GM21786 (cell line): ENCODE measurements around the gene ABCA3.
A peak's percentile ranks its signal among the peaks of the same experiment; 100 is the strongest.
"Not testable (repeated sequence)": the region's sequence is repeated elsewhere in the genome, so short reads cannot be mapped to it uniquely, and the experiment has no call there.

Experiments used
- ATAC-seq: cut with Tn5 transposase; IDR thresholded peaks from one replicate; pipeline ENCODE4 v1.9.1; 2021; ENCODE audit not compliant: unreplicated experiment

The ABCA3 gene

GRCh38 chr16:2263026-2263425 is 77.5 kb downstream of the ABCA3 start:
- not testable (repeated sequence) for ATAC-seq

DNA sequence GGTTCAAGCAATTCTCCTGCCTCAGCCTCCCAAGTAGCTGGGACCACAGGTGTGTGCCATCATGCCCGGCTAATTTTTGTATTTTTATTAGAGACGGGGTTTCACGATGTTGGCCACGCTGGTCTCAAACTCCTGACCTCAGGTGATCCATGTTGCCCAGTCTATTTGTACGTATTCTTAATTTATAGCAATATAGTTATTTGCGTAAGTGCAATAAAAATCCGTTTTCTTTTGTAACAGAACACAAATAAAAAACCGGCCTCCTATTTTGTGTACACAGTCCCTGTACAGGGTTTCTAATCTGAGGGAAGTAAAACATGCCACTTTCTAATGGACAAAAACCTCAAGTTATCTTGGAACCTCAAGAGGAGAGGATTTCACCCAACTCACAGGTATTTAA is 80.3 kb downstream of the ABCA3 start:
- no peak for ATAC-seq

DNA sequence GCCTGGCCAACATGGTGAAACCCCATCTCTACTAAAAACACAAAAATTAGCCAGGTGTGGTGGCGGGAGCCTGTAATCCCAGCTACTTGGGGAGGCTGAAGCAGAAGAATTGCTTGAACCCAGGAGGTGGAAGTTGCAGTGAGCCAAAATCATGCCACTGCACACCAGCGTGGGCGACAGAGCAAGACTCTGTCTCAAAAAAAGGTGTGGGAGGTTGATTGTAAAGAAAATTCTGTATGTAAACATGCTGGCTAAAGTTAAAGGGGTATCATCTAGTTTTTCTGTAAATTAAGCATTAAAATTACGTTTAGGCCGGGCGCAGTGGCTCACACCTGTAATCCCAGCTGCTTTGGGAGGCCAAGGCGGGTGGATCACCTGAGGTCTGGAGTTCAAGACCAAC is 82.0 kb downstream of the ABCA3 start:
- ATAC-seq: not testable (repeated sequence)

DNA sequence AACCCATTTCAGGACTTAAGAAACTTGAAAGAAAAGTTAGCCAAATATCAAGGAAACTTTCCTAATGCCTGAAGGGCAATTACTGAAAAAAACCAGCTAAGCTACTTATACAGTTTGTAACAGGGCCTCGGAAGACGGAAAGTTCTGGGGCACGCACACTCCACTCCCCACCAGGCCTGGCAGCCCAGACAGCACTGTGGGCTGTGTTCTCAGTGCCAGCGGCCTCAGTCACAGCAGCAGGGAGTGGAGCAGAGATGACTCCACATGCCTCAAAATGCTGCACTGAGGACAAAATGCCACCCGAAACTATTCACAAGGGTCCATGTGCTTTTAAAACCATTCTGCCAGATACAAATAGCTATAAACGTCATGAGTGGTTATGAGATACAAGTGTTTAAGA is 82.8 kb downstream of the ABCA3 start:
- ATAC-seq: no peak

DNA sequence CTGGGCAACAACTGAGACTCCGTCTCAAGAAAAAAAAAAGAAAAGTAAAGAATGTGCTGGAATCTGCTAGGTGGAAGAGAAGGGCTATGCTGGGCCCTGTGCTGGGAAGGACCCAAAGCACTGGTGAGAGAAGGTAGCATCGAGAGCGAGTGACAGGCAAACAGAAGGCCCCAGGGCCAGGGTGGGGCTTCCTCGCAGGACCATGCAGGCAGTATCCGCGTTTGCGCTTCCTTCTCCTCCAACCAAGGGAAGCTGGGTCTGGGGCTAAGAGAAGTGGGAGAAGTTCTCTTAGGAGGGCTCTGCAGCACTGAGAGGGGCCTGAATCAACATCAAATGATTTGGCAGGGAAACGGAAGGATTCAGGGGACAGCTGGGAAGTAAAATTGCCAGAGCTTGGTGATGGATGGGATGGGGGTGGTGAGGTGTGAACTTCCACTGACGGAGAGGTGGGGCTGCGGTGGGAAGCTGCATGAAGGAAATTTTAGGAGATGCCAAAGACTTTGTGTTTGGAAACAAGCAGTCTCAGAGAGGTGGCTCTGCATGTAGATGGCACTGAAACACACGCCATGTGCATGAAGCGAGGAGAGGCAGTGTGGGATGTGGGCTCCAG is 83.9 kb downstream of the ABCA3 start:
- no peak for ATAC-seq

GRCh38 chr16:2253293-2253692 is 87.2 kb downstream of the ABCA3 start:
- ATAC-seq: no peak

DNA sequence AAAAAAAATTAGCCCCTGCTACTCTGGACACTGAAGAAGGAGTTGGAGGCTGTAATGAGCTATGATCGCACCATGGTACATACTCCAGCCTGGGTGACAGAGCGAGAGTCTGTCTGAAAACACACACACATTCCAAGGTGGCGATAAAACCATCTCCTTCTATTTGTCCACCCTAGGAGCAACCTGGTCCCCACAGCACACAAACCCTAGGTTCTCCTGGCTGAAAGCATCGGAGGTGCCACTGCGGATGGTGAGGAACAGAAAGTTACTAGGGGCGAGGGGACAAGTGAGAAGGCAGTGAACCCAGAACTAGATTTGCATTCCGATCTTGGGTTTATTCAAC is 87.8 kb downstream of the ABCA3 start:
- ATAC-seq: no peak

GRCh38 chr16:2251296-2252111 is 89.0 kb downstream of the ABCA3 start, which contains the start of gene ECI1:
Gene ECI1, minus strand, starts transcription at chr16:2251587. Its CDS starts 21 bp downstream, at chr16:2251566.
- ATAC-seq: peak; percentile 93

DNA sequence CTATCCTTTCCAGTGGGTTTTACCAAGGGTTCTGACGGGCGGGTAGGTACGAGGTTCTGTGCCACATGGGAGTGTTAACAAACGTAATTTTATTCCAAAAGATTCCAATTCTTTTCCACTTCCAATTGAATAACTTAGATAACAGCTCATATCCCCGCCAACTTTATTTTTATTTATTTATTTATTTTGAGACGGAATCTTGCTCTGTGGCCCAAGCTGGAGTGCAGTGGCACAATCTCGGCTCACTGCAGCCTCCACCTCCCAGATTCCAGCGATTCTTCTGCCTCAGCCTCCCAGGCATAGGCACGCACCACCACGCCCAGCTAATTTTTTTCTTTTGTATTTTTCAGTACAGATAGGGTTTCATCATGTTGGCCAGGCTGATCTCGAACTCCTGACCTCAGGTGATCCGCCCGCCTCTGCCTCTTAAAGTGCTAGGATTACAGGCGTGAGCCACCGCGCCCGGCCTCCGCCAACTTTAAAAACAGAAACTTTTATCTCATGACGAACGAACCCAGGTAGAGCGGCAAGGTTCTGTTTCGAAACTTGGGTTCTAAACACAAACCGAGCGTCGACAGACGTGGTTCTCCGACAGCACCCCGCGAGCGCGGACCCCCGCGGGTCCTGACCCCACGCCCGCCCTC is 89.8 kb downstream of the ABCA3 start:
- ATAC-seq: no peak

- no peak for ATAC-seq
Measured at GRCh38 chr16:2246301-2246885, 94.1 kb downstream of the ABCA3 start.

DNA sequence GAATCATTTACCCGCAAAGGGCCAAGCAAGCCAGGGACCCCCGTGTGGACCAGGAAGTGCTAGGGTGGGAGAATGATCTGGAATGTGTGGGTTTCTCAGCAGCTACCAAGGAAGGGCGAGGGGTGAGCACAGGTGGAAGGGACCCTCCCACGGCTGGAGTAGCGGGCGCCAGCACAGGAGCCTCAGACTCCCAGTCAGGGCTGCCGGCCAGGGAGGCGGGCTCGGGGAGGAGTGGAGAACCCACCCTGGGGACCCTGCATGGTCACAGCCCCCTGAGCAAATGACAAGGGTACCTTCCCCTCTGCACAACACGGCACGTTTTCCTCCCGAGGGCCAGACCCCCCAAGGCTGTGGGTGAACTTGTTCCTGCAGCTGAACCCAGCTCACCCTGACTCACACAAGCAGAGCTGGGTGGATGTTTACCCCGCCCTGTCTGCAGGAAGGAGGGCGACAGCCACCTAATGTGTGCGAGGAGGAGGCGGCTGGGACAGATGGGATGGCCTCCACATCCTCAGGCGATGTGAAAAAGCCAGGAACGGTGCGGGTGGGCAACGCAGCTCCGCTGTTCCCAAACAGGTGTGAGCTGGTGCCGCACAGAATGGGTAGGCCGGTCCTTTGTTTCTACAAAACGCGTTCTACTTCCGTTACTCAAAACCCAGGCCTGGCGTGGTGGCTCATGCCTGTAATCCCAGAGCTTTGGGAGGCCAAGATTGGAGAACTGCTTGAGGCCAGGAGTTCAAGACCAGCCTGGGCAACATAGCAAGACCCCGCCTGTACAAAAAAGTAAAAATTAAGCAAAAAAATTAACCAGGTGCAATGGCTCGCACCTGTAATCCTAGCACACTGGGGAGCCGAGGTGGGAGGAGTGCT is 95.4 kb downstream of the ABCA3 start:
- ATAC-seq: no peak

GRCh38 chr16:2244301-2244700 is 96.2 kb downstream of the ABCA3 start:
- no peak for ATAC-seq

- no peak for ATAC-seq
Measured at GRCh38 chr16:2243781-2244180, 96.7 kb downstream of the ABCA3 start.

DNA sequence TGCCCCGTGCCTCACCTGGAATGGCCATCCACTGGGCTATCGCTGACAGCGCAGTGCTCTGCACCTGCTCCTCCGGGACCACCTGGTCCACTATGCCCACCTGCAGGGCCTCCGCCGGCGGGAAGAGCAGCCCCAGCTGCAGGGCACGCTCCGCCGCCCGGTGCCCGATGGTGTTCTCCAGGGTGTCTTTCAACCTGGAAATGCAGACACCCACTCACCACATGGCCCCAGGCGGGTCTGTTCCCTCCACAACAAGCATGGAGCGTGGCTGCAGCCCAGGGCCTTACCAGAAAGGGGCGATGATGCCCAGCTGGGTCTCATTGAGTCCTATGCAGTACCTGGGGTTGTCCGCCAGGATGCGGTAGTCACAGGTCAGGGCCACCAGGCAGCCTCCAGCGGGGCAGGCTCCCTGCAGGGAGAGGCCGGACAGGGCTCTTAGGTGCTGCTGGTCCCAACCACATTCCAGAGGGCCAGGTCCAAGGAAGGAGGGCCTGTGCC is 97.4 kb downstream of the ABCA3 start:
- no peak for ATAC-seq

GRCh38 chr16:2242598-2242997 is 97.9 kb downstream of the ABCA3 start:
- ATAC-seq: no peak

DNA sequence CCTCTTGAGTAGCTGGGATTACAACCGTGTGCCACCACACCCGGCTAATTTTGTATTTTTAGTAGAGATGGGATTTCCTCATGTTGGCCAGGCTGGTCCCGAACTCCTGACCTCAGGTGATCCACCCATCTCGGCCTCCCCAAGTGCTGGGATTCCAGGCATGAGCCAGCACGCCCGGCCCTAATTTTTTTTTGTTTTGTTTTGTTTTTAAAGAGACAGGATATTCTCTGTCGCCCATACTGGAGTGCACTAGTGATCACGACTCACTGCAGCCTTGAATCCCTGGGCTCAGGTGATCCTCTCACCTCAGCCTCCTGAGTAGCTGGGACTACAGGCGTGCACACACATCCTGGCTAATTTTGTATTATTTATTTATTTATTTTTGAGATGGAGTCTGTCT is 100.2 kb downstream of the ABCA3 start:
- not testable (repeated sequence) for ATAC-seq

- ATAC-seq: no peak
Measured at GRCh38 chr16:2238838-2239675, 101.5 kb downstream of the ABCA3 start.

DNA sequence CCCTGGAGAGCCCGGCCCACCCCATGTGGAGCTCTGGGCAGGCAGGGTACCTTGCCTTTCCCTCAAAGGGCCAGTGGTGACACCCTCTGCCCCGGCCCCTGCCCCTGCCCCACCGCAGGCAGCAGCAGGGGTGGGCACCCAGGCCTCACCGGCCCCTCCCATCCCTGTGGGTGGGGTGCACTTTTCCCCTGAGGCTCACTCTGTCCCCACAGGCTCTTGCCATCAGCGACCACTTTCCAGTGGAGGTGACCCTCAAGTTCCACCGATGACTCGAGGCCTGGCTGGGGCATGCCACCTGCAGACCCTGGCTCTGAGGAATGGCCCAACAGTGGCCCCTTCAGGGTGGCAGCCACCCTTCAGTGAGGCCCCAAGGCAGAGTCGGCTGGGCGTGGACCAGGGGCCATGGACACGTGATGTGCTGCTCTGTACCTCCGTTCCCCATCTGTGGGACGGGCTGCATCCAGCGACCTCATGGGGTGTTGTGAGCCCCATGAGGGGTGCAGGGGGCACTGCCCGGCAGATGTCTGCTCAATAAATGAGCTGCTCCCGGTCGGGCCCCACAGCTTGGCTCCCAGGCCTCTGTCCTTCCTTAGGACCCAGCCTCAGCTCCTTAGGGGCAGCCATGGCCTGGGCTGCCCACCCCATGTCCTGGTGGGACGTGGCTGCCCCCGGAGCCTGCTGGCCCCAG is 102.2 kb downstream of the ABCA3 start:
- no peak for ATAC-seq

DNA sequence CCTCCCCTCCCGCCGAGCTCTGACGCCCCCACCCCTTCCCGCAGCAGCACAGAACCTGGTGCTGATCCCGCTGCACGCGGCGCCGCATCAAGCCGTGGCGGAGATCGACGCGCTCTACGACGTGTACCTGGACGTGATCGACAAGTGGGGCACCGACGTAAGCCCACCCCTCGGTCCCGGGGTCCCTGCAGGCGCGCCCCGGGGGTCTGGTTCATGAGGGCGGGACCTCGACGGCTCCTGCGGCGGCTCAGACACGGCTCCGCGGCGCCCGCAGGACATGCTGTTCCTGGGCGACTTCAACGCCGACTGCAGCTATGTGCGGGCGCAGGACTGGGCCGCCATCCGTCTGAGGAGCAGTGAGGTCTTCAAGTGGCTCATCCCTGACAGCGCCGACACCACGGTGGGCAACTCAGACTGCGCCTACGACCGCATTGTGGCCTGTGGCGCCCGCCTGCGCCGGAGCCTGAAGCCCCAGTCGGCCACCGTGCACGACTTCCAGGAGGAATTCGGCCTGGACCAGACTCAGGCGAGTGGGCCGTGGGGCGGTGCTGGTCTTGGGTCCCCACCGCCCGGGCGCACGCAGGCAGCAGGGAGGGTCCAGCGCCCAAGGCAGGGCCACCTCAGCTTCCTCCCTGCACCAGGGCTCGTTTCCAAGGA is 102.9 kb downstream of the ABCA3 start:
- ATAC-seq: no peak
